Left colon (tissue), 2 donors: ENCODE results near the gene ERFL. TPM values are rescaled to one million over a fixed set of nuclear protein-coding genes. Genes with fewer than 3 reads are reported as not detected.

Source experiments
- microRNA-seq, 2 donors: library from miRNA; unstranded; fragments of <30 nt; microRNA quantifications; one replicate each; pipeline versions ENCODE4 v1.1.0 to v1.2.0, GENCODE V29; 2020
- total RNA-seq, 2 donors: library from RNA; stranded (reverse); fragmentation: NEBNext Ultra II Directional; extraction: Animal tissue kit (Norgen Biotek cat#: 25700); gene quantifications; one replicate each; pipeline ENCODE4 v1.2.1, GENCODE V29; 2021
- donor health status: DM: no; HTN: no; CAD: no.
- donor health status: DM: yes; HTN: yes; CAD: no.

The ERFL gene
- total RNA-seq, 2 donors from 2014 or later: 1.1 to 1.7 TPM

Small RNA genes lying within 50 kb of the gene (microRNA-seq; reads per million reads assigned to microRNA genes)
- 0 to 1.1 reads per million in 2 donors for gene MIR6797

Other genes starting within 250 kb of the ERFL start
- gene CEACAM7, start 240.2 kb downstream of the ERFL start, total RNA-seq: 1,000 to 10,000 TPM; 2,049 to 2,156 TPM
- 1,000 to 10,000 TPM; 4,350 to 5,481 TPM for gene CEACAM5, start 219.8 kb downstream of the ERFL start, total RNA-seq
- gene CEACAM6, start 172.9 kb downstream of the ERFL start, total RNA-seq: 100 to 1,000 TPM; 485 to 596 TPM
- gene CEACAM3, start 131.9 kb downstream of the ERFL start, total RNA-seq: 1 to 10 TPM; 1.2 to 4.8 TPM
- not detected for gene LYPD4, start 83.8 kb downstream of the ERFL start, total RNA-seq
- gene DMRTC2, start 83.4 kb downstream of the ERFL start, total RNA-seq: not detected
- gene RPS19, start 68.2 kb downstream of the ERFL start, total RNA-seq: 1,000 to 10,000 TPM; 1,474 to 1,504 TPM
- gene CD79A, start 51.2 kb downstream of the ERFL start, total RNA-seq: 10 to 100 TPM in 1 of 2 donors, 1 to 10 TPM in 1; 3.9 to 13.7 TPM
- 10 to 100 TPM; 87.8 to 93.6 TPM for gene ARHGEF1, start 45.3 kb downstream of the ERFL start, total RNA-seq
- 100 to 1,000 TPM; 177 to 196 TPM for gene RABAC1, start 30.9 kb upstream of the ERFL start, total RNA-seq
- 1 to 10 TPM; 1.2 to 1.6 TPM for gene ATP1A3, start 65.8 kb upstream of the ERFL start, total RNA-seq
- gene GRIK5, start 141.8 kb upstream of the ERFL start, total RNA-seq: 1 to 10 TPM; 1.0 to 2.6 TPM
- 10 to 100 TPM; 11.0 to 14.0 TPM for gene ZNF574, start 147.7 kb upstream of the ERFL start, total RNA-seq
- 1 to 10 TPM; 1.5 to 3.8 TPM for gene POU2F2, start 204.0 kb upstream of the ERFL start, total RNA-seq